Gastrocnemius medialis (tissue), 4 donors: ENCODE results near the gene N4BP3. TPM values are rescaled to one million over a fixed set of nuclear protein-coding genes. Genes with fewer than 3 reads are reported as not detected.

Experiments used
- ATAC-seq, 2 donors: fragments of 150-250 bp; one replicate each; pipeline ENCODE4 v1.9.1; 2016
- DNase-seq, 2 donors: peaks; one replicate each; pipeline ENCODE4 v3.0.0-alpha.2; 2019
- H3K27ac ChIP-seq, 4 donors: fragments of 200-600 bp; sonication (generic); 1 replicate in 1 of 4; 2 replicates in 3 of 4; pipeline ENCODE4 v1.5.1; 2016 to 2018; ENCODE audit warnings: mild to moderate bottlenecking in 2 of 4, moderate library complexity in 1 of 4
- H3K27me3 ChIP-seq, 3 donors: fragments of 200-600 bp; sonication (generic) in 2 of 3; 1 replicate in 1 of 3; 2 replicates in 2 of 3; pipeline versions ENCODE4 v1.5.1 to v1.6.0; 2016 to 2019; ENCODE audit warnings: mild to moderate bottlenecking in 1 of 3, moderate library complexity in 1 of 3
- H3K36me3 ChIP-seq, 2 donors: fragments of 200-600 bp; sonication (generic) in 1 of 2; one replicate each; pipeline ENCODE4 v1.5.1; 2017 to 2018
- H3K4me1 ChIP-seq, 2 donors: fragments of 200-600 bp; sonication (generic) in 1 of 2; one replicate each; pipeline ENCODE4 v1.5.1; 2016 to 2017; ENCODE audit warnings: mild to moderate bottlenecking in 2 of 2
- H3K4me3 ChIP-seq, 4 donors: fragments of 200-600 bp; sonication (generic) in 3 of 4; 1 replicate in 1 of 4; 2 replicates in 3 of 4; pipeline ENCODE4 v1.5.1; 2016 to 2019; ENCODE audit warnings: mild to moderate bottlenecking in 2 of 4
- H3K9me3 ChIP-seq, 3 donors: fragments of 200-600 bp; sonication (generic) in 2 of 3; 1 replicate in 1 of 3; 2 replicates in 2 of 3; pipeline ENCODE4 v1.5.1; 2016 to 2019
- CTCF ChIP-seq, 5 experiments: fragments of 450-650 bp in 3 of 5; fragments of 200-600 bp in 2 of 5; sonication (generic) in 2 of 5; IDR thresholded peaks in 4 of 5; conservative IDR thresholded peaks in 1 of 5; 1 replicate in 4 of 5; 2 replicates in 1 of 5; pipeline ENCODE4 v1.5.1; 2016 to 2019; ENCODE audit warnings: antibody characterized with exemption in 5 of 5, mild to moderate bottlenecking in 3 of 5, moderate library complexity in 3 of 5
- POLR2A ChIP-seq, 2 donors: fragments of 450-650 bp; IDR thresholded peaks; one replicate each; pipeline ENCODE4 v1.6.1; 2017; ENCODE audit warnings: antibody characterized with exemption in 2 of 2, mild to moderate bottlenecking in 2 of 2, moderate library complexity in 2 of 2
- in situ Hi-C, 4 donors: fragments of 200-750 bp; cut with MboI; loops; one replicate each; pipeline versions ENCODE4 v1.15.0 to v1.8.0; 2017; ENCODE audit warnings: low sequenced_read_pairs in 4 of 4
- intact Hi-C: fragments of 100-400 bp; cut with DNase I; formaldehyde crosslinking; loops from one replicate; pipeline ENCODE4 v1.15.1; 2023; ENCODE audit warnings: low total_unique reads
- total RNA-seq, 4 donors: library from RNA; depleted of rRNA; stranded (reverse); fragments of >200 nt; gene quantifications; one replicate each; pipeline versions ENCODE4 v1.1.0 to v1.2.3, GENCODE V29; 2016

N4BP3 gene
- total RNA-seq, 4 donors from 2014 or later = 1.6 to 3.2 (median 2.1) TPM

GRCh38 chr5:178117923-178118701, 4.8 kb downstream of the N4BP3 start:
- in situ Hi-C loops (no loop called here), intact Hi-C loops (no loop called here)
- peak overlapping the region in 3 of 4 donors; percentile 46 to 50 (median 47) for H3K27ac ChIP-seq
- no peaks in the 10 kb centered on the region for H3K36me3 ChIP-seq
- no peaks in the 10 kb centered on the region for H3K9me3 ChIP-seq
- peaks cover 27 to 32% (median 29%) of the 10 kb centered on the region in 3 donors for H3K27me3 ChIP-seq
- H3K4me3 ChIP-seq = peak overlapping the region in 1 of 4 donors; percentile 1
- no peak for ATAC-seq
- no peak for DNase-seq
- no peak for TF ChIP-seq POLR2A (IDR thresholded peaks at IDR 0.05)
- TF ChIP-seq CTCF (IDR thresholded peaks at IDR 0.05 in 4 of 5, conservative IDR thresholded peaks at IDR 0.05 in 1 of 5) = no peak
- H3K4me1 ChIP-seq = peaks cover 29 to 36% of the 10 kb centered on the region in 2 donors

- H3K4me3 ChIP-seq = no peak overlapping the region
Measured at GRCh38 chr5:178119915-178120606, 6.7 kb downstream of the N4BP3 start.

GRCh38 chr5:178120607-178121357, 7.5 kb downstream of the N4BP3 start:
- Histone ChIP-seq H3K9me3 (no peaks in the 10 kb centered on the region), H3K27ac (peak overlapping the region; percentile 73 to 85 (median 78)), H3K4me3 (peak overlapping the region; percentile 45 to 70 (median 54)), H3K4me1 (peaks cover 37 to 38% of the 10 kb centered on the region in 2 donors), H3K36me3 (no peaks in the 10 kb centered on the region), H3K27me3 (peaks cover 5 to 12% (median 11%) of the 10 kb centered on the region in 3 donors)
- intact Hi-C loops = loop anchor here (1.0 to 10.0 kb wide), 6 partner anchors 10 to 504 kb away; partner anchors contain the start of genes CLK4 and NHP2
- in situ Hi-C loops = no loop called here
- ATAC-seq (peak; percentile 81 to 89), DNase-seq (peak; percentile 89 to 95)
- TF ChIP-seq CTCF (IDR thresholded peaks at IDR 0.05 in 4 of 5, conservative IDR thresholded peaks at IDR 0.05 in 1 of 5) = peak; percentile 53 to 82 (median 69)
- peak in 1 of 2 donors; percentile 14 for TF ChIP-seq POLR2A (IDR thresholded peaks at IDR 0.05)

More at GRCh38 chr5:178119915-178120606, 6.7 kb downstream of the N4BP3 start:
- DNase-seq = no peak
- intact Hi-C loops (loop anchor here (5.0 to 10.0 kb wide), 3 partner anchors 87 to 505 kb away; partner anchors contain the start of gene CLK4), in situ Hi-C loops (no loop called here)
- Histone ChIP-seq H3K27ac (peak overlapping the region; percentile 13 to 85 (median 78)), H3K36me3 (no peaks in the 10 kb centered on the region), H3K9me3 (no peaks in the 10 kb centered on the region), H3K4me1 (peaks cover 33 to 38% of the 10 kb centered on the region in 2 donors), H3K27me3 (peaks cover 13 to 18% (median 17%) of the 10 kb centered on the region in 3 donors)
- TF ChIP-seq CTCF (IDR thresholded peaks at IDR 0.05 in 4 of 5, conservative IDR thresholded peaks at IDR 0.05 in 1 of 5) (no peak), POLR2A (IDR thresholded peaks at IDR 0.05) (no peak)
- ATAC-seq = no peak
